ENCODE results near the gene SPAG16.
"Not testable (repeated sequence)": the region's sequence is repeated elsewhere in the genome, so short reads cannot be mapped to it uniquely, and the experiment has no call there.

The SPAG16 gene

DNA sequence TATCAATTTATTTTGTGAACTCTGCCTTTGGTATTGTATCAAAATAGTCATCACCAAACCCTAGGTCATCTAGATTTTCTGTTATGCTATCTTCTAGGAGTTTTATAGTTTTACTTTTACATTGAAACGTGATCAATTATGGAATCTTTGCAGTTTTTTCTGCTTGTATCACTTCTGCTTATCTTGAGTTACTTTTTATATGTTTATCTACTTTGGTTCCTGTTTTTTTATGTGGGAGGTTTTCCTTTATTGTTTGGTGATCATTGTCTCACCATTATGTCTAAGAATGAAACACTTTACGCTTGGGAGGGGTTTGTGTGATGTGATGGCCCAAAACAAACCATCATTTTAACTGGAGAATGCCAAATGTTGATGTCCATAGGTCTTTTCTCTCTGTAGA, 261.2 kb downstream of the SPAG16 start:
- DNase-seq (ENCODE audit: low read depth in 2 of 2), result no peak

DNA sequence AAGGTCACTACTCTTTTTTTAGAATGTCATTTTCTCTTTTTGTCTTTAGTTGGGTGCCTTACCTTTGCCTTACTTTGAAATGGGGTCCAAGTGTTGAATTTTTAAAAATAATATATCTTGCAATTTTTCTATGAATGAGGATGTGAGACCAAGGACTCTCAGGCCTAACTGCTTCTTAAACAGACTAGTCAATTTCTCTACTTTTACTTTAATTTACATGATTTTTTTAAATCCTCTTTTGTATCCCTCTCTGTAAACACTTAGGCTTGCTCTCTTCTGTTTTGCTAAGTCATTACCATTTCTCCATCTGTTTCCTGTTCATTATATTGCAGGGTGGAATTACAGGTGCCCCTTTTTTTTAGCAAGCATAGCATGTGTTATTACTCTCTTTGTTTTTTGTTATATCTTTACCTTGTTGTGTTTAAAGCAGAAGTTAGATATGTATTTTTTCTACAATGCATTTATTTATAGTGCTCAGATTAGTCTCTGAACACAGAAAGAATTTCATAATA, 261.8 kb downstream of the SPAG16 start:
- DNase-seq (ENCODE audit: low read depth in 2 of 2), result no peak

DNA sequence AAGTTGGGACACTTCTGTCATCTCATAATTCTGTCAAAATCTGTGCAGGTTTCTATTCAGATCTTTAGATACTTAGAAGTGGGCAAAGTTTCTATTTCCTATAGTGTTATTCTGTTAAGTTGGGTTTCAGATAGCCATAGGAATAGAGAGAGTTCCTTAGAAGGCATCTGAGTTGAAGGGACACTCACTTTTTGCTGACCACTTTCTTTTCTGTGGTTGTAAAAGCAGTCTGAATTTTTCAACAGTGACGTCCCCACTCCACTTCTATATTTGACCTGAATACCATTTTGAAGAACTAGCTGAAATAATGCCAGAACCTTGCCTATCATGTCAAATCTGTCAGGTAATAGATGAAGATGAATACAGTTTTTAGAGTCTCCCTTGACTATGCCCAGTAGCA, 267.3 kb downstream of the SPAG16 start:
- no peak for DNase-seq (ENCODE audit: low read depth in 2 of 2)

DNA sequence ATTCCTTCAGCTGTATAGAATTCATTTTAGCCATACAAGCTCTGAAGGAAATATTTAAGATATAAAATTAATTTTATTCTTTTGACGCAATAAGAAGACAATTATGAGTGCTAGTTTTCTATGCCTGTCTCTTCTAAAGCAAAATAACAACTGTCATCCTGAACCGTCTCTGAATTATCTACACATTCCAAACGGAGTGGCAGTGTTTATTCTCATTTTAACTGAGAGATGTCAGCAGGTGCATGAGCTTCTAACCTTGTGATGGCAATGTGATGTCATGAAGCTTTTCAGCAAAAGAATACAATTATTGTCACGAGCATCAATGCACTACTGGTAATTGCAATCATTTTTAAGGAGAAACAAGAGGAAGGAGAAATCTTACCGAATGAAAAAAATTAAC, 274.8 kb downstream of the SPAG16 start:
- DNase-seq (ENCODE audit: low read depth in 2 of 2), result no peak

DNA sequence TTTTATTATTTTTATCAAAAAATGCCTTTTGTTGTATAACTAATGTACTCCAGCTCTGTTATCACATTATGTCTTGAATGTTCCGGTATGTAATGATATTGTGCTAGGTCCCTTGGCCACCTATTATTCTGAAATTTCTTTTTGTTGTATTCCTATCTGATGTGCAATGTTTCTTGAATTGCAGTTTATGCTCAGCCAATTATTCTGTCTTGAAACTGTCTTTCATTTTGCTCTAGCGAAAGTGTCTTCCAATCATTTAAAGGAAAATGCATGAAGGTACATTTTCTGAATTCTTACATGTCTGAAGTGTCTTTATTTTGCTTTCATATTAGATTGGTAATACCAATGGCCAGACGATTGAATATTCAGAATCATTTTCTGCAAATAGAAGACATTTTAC, 277.5 kb downstream of the SPAG16 start:
- DNase-seq (ENCODE audit: low read depth in 2 of 2), result no peak

DNA sequence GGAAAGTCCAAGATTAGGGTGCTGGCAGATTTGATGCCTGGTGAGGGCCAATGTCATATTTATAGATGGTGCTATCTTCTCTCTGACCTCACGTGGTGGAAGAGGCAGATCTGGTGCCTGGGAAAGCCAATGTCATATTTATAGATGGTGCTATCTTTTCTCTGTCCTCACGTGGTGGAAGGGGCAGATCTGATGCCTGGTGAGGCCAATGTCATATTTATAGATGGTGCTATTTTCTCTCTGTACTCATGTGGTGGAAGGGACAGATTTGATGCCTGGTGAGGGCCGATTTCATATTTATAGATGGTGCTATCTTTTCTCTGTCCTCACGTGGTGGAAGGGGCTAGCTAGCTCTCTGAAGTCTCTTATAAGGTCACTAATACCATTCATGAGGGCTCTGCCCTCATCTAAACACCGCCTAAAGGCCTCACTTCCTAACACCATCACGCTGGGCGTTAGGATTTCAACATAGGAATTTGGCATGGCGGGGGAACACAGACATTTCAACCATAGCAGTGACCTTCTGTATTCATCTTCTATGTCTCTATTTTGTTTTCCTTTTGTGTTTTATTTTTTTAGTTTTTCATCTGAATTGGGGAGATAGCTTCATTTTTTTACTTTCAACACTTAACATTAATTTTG, 278.4 kb downstream of the SPAG16 start:
- no peak for DNase-seq (ENCODE audit: low read depth in 2 of 2)

DNA sequence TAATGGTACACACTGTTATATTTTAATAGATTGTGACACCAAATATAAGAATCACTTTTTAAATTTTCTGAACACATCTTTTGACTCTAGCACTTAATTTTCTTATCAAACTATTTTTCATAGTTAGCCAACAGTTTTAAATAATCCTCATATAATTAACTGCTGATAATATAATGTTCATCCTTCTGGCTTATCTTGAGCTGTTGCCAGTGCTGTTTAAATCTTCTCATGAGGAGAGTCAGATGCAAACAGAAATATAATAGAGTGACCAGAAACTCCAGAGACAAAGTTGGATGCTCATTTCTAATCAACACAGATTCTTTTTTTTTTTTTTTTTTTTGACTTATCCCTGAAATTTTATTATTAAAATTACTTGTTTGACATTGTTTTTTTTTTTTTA, 282.6 kb downstream of the SPAG16 start:
- DNase-seq (ENCODE audit: low read depth in 2 of 2), result no peak

DNA sequence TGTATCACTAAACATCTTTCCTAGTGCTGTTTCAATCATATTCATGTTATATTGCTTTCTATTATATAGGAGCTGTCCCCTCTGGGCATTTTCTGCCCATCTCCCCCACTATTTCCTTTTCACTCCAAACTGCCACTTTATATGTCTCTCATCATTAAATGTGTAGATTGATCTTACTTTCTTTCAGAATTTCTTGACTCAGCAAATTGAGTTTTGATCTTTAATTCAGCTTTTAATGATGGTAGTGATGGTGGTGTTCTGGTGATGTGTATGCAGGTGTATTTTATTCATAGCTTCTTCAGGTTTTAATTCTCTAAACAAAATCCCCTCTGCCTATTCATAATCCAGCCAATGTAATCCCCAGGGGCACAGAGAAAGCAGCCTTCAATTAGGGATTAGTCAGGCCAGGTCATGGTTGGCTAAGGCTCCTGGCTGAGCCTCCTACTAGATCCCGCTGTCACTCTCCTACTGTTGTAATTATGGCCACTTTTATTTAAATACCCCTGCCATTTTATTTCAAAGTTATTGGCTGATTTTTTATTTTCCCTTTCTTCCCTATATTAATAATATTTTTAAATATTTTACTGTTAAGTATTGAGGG, 325.4 kb downstream of the SPAG16 start:
- no peak for DNase-seq (ENCODE audit: low read depth in 2 of 2)

DNA sequence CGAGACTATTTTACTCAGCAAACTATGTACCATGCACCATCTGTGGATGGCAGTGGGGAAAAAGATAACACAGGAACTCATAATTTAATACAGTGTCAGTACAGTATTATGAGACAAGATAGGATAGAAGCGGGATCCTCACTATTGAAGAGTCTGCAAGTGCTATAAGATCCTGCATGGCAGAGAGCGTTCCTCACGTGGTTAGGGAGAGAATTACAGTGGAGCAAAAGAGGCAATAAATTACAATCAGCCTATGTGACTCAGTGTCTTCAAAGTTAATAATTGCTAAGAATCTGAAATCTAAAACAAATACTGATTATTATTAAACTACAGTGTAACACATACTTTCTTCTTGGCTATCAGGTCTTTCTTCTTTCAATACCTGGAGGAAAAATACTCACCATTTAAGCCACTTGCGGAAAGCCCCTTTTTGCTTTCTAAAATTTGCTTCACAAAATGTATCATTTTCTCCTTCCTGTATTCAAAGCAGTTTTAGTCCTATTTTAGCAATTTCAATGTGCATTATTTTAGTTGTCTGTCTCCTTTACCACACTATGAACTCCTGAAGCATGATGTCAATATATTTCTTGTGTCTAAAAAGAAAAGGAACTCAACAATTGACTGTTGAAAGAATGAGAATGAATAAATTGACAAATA, 342.9 kb downstream of the SPAG16 start:
- no peak for DNase-seq (ENCODE audit: low read depth in 2 of 2)

DNA sequence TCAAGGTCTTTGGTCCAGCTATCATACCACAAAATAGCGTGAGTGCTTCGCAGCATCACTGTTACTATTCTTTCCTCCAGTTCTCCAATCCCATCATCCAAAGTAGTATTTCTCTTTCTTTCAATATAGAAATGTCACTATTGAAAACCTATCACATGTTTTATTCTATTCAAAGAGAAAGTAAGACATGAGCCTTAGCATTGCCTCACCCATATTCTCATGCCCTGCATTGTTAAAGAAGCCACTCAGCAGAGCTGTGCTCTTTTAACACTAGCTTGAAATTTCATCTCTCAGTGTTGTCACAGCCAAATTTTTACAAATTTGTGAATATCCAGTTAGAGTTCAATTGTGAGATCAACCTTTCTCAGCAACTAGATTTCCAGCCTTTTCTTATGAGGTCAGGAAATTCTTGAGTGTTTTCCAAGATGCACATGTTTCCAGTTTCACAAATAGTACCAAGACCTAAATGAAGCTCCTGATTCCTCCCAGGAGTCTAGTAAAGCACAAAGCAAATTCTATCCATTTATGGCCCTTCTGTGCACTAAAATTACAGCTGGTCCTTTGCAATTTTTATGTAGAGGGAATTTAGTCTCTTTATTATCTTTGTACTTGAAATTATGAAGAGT, 343.7 kb downstream of the SPAG16 start:
- DNase-seq (ENCODE audit: low read depth in 2 of 2), result no peak

DNA sequence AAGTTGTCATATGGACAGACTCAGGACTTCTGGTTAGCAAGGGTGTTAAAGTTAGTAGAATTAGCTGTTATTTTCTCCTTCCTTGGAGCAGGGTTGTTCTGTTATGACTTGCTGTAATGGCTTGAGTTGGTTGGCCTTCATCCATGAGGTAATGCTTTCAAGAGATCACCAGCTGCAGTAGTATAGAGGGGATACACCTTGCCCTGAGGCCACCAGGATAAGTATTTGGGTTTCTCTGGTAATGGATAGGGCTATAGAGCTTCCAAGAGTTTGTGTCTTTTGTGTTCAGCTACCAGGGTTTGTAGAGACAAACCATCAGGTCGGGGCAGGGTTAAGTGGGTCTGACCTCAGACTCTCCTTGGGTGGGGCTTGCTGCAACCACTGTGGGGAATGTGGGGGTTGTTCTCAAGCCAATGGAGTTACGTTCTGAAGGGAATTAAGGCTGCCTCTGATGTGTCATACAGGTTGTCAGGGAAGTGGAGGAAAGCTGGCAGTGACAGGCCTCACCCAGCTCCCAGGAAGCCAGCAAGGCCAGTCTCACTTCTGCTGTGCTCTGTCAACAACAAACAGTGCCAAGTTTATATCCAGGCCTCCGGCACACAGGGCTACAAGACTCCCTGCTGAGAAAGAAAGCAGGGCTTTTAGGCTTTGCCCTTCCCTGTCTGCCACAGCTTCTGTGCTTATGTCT, 356.6 kb downstream of the SPAG16 start:
- DNase-seq (ENCODE audit: low read depth in 2 of 2), result no peak

DNA sequence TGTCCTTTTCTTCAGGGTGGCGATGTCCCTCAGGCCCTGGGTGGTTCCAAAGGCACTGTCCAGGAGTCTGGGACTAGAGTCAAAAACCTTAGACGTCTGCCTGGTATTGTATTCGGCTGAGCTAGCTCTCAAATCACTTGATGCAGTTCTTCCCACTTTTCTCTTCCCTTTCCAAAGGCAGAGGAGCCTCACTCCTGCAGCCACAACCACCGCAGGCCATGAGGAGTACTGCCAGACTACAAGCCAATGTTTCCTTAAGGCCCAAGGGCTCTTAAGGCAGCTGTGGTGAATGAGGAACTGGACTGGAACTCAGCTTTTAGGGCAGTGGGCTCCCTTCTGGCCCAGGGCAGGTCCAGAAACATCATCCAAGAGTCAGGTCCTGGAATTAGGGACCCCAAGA, 360.7 kb downstream of the SPAG16 start:
- no peak for DNase-seq (ENCODE audit: low read depth in 2 of 2)

DNA sequence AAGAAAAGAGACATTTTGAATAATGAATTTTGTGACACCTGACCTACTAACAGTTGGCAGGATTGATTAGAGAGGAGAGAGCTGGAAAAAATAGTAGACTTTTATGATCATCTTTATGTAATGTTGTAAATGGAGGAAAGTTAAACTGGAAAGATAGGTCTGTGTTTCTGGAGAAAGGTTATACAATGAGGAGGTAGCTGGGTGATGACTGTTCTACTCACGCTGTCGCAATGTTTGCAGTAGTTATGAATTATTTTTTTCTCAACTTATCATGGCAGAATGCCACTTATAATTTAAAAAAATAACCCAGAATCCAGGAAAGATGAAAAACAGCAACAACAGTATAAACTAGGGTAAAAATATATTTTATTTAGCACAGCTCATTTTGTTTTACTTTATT, 364.9 kb downstream of the SPAG16 start:
- no peak for DNase-seq (ENCODE audit: low read depth in 2 of 2)

DNA sequence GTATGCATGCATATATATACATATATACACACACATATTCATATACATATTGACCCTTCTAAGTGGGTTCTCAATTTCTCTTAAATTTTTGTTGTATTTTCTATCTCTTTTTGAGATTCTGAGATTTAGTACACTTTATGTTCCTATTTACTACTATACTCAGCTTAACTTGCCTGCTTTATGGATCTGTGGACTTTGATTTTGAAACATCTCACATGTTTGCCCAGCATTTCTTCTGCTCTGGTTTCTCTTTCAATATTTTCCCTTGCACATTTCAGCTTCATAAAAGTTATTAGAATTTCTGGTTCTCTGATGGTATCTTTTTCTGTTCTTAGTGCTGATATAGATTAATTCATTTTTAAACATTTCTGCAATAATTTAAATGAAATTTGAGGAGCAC, 380.6 kb downstream of the SPAG16 start:
- DNase-seq (ENCODE audit: low read depth in 2 of 2), result no peak

DNA sequence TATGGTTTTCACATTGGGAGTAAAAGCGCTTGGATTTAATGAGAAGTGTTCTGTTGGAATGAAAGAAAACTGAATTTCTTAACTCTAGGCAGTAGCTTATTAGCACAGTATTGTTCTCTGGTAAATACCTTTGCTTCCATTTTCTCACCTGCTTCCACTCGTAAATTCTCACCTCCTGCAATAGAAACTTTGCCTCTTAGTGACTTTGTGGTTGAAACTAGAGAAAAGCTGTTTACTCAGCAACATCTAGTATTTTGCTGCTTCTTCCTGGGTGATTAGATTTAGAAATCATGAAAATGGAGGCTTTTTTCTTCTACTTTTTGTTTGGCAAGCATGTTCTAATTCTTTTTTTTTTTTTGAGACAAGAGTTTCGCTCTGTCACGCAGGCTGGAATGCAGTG, 385.4 kb downstream of the SPAG16 start:
- no peak for DNase-seq (ENCODE audit: low read depth in 2 of 2)

DNA sequence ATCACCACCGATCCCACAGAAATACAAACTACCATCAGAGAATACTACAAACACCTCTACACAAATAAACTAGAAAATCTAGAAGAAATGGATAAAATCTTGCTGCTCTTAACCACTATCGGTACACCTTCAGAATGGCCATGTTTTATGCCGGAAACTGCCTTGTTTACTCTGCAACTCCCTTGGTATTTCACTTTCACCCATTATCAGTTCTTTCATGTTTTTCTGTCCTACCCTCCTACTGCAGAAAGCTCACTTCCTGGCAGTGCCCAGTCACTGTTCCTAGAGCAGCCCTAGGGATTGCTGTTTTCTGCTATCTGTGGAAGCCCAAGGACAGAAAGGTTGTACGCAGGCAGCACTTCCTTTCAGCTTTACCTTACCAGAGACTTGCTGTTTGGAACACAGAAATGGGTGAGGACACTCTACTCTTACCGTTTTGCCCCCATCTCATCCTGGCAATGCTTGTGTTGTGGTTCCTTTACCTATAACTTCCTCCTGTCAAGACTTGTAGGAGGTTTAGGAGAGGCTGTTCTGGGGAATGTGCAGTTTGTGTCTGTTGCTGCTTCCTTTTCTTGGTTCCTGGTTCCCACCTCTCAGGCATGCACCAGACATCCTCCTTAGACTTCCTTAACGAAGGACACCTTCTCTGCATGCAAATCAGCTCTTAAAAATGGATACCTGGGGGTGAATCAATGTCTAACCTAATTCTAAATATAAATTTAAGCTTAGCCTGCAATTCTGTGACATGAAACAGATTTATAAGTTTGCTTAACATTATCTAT, 394.4 kb downstream of the SPAG16 start:
- DNase-seq (ENCODE audit: low read depth in 2 of 2), result no peak

DNA sequence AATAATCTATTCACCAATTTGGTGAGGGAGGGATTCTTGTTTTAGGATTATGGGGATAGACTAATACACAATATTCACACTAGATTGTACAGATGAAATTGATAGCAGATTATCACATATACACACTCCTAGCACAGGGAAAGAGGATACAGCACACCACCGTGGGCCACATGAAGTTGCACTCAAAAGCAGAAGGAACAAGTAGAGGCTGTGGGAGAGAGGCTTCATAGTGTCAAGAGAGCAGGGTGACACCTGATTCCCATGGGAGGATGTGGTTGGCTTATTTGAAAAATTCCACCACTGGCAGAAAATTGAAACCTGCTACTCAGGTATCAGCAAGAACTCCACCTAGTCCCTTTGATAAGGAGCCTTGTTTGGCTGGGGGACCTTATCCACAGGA, 395.6 kb downstream of the SPAG16 start:
- DNase-seq (ENCODE audit: low read depth in 2 of 2), result no peak

DNA sequence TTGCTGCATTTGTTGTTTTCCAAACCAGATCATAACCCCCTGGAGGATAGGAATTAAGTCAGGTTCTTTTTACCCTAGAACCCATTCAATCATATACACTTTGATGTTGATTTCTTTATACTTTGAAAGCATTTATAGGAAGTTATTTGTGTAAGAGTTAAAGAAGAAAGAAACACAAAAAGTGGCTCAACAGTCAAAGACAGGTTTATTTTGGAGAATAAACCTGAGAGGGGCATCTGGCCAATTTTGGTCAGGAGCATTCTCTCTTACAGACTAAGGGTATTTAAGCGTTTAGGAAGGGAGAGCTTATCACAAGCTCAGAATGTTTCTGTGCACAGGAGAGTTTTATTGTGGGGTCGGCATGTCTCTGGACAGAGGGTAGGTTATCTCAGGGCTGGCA, 398.0 kb downstream of the SPAG16 start:
- no peak for DNase-seq (ENCODE audit: low read depth in 2 of 2)

DNA sequence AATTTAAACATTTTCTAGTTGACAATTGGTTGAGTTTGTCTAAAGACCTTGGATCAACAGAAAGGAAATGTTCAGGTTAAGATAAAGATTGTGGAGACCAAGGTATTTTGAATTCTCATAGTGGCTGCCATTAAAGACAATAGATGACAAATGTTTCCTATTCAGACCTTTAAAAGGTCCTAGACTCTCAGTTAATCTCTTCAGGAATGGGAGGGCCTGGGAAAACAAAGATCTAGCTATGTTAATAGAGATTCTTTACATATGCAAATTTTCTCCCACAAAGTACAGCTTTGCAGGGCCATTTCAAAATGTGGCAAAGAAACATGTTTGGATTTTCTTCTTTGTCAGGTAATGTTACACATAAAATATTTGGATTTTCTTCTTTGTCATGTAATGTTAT, 403.9 kb downstream of the SPAG16 start:
- DNase-seq (ENCODE audit: low read depth in 2 of 2), result no peak

DNA sequence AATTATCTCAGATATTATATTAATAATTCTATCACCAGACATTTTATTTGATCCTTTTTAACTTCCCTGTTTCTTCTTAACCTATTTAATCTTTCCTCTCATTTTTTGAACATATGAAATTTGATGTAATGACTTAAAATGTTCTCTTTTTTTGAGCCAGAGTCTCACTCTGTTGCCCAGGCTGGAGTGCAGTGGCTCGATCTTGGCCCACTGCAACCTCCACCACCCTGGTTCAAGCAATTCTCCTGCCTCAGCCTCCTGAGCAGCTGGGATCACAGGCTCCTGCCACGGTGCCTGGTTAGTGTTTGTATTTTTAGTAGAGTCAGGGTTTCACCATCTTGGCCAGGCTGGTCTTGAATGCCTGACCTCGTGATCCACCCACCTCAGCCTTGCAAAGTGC, 404.6 kb downstream of the SPAG16 start:
- not testable (repeated sequence) for DNase-seq (ENCODE audit: low read depth in 2 of 2)

DNA sequence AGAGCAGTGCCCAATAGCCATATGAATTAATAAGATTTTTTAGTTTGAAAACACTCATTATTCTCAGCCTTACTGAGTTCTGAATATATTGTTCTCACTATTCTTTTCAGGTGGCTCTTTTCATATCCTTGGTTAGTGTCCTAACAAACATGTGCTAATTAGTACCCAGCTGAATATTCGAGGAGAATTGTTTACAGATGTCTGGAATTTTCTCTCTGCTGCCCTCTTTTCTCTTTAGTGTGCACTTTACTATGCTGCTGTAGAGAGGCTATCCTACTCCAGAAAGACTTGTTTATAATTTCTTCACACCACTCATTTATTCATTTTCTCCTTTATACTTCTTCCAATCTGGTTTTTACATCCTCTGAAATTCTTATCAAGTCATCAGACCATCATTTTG, 405.3 kb downstream of the SPAG16 start:
- no peak for DNase-seq (ENCODE audit: low read depth in 2 of 2)

DNA sequence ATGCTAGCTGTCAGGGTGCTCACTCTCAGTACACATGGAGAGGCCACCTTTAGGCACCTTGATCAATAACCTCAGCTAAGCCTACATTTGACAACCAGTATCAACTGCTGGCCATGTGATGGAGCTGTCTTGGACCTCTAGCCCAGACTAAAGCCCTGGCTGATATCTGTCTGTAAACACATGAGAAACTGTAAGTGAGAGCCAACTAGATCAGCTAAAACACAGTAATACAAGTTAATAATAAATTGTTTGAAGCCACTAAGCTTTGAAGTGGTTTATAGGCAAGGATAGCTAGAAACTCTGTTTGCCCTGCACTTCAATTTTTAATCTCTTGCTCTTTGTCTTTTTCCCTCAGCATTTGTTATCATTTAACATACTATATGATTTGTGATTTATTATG, 407.1 kb downstream of the SPAG16 start:
- DNase-seq (ENCODE audit: low read depth in 2 of 2), result no peak

All from stimulated activated CD4-positive, alpha-beta T cell treated with anti-CD3 and anti-CD28 coated beads, Interleukin-1b, Interleukin-23, amount 100 ng/mL, for 1 hour (primary cell).